ENCODE measurements around the gene EXOSC5. TPM values are rescaled to one million over a fixed set of nuclear protein-coding genes. Genes with fewer than 3 reads are reported as not detected.

The EXOSC5 gene
- total and polyA plus RNA-seq, 2 of the 13 experiments (the other 11 are each of a cell fraction or from before 2014, with no cell fraction given): 24.1 to 26.5 TPM

DNA sequence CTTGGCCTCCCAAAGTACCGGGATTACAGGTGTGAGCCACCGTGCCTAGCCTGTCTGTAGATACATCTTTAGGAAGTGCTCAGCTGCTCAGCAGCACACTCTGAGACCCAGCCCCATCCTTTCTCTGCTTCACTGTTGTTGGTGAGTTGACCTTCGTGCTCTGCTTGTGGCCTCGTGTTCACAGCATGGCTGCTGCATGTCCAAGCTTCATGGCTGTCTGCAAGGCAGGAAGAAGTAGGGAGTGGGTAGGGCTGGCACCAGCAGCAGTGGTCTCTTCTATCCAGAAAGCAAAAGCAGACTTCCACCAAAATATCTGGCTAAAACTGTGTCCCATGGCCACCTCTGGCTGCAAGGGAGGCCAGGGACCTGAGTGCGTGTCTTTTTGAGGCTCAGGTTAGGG, 15.8 kb upstream of the EXOSC5 start:
- Histone ChIP-seq H3K4me1 (ENCODE audit: insufficient read depth, low read length) (peaks cover 30% of the 10 kb centered on the region), H3K9me3 (ENCODE audit: low read length) (no peaks in the 10 kb centered on the region), H3K9ac (ENCODE audit: insufficient read depth, low read depth, low read length) (no peak overlapping the region), H4K20me1 (ENCODE audit: insufficient read depth, low read length) (no peaks in the 10 kb centered on the region), H3K79me2 (ENCODE audit: insufficient read depth, low read length) (no peaks in the 10 kb centered on the region), H3K4me2 (ENCODE audit: low read depth, low read length) (no peak overlapping the region), H2AFZ (ENCODE audit: low read length) (no peak overlapping the region), H3K27me3 (ENCODE audit: control insufficient read depth in 1 of 2, insufficient read depth in 2 of 2, low read length in 2 of 2) (no peaks in the 10 kb centered on the region), H3K27ac (ENCODE audit: extremely low read length, insufficient read depth, low read length) (no peak overlapping the region), H3K4me3 (replicated peaks in 1 of 3; ENCODE audit: insufficient read depth in 1 of 3, low read depth in 2 of 3, low read length in 3 of 3) (no peak overlapping the region), H3K36me3 (replicated peaks in 1 of 2; ENCODE audit: control insufficient read depth in 1 of 2, insufficient read depth in 2 of 2, low read length in 2 of 2) (peaks cover 7 to 15% of the 10 kb centered on the region in 2 experiments; a peak in 4 of 5 replicates)
- DNase-seq (ENCODE audit: low spot score) (no peak), ATAC-seq (no peak), FAIRE-seq (no peak)
- BruUV-seq (replicated peaks): no TSS peak
- CTCF ChIA-PET (ENCODE audit: low intra/inter-chr PET ratio, low total read pairs): no interaction called here
- 80% methylated on average over 3 of the region's 5 CpGs for WGBS (ENCODE audit: low lambda C conversion rate)
- POLR2A ChIA-PET: interaction anchor here (0.8 kb wide), 1 partner anchor 14 kb away, joined by 5 read pairs; the partner anchor contains the start of gene B3GNT8
- in situ Hi-C loops (cut with HindIII; ENCODE audit: extremely low pct_ligation_motif_present, low pct_unique_long_range_greater_than_20kb): no loop called here
- intact Hi-C loops (cut with micrococcal nuclease; ENCODE audit: unreplicated experiment): no loop called here
- TF ChIP-seq ATF7 (IDR thresholded peaks at IDR 0.05) (no peak), ATF7 (CRISPR knock-in tag; IDR thresholded peaks at IDR 0.05) (no peak), TMF1 (CRISPR knock-in tag; IDR thresholded peaks at IDR 0.05; ENCODE audit: low read depth) (no peak), SALL1 (CRISPR knock-in tag; IDR thresholded peaks at IDR 0.05) (peak; percentile 63; the same call in 1 of the 2 replicates), HOXA3 (CRISPR knock-in tag; IDR thresholded peaks at IDR 0.05) (0 out of 2 replicates have a peak, but pooled peaks have one; percentile 30), KDM5B (CRISPR knock-in tag; IDR thresholded peaks at IDR 0.05; ENCODE audit: borderline replicate concordance) (peak; percentile 44; the same call in 1 of the 2 replicates), HOXA7 (CRISPR knock-in tag; IDR thresholded peaks at IDR 0.05) (no peak), HNF4A (CRISPR knock-in tag; IDR thresholded peaks at IDR 0.05) (peak; percentile 34; the same call in 1 of the 2 replicates), ZNF296 (CRISPR knock-in tag; conservative IDR thresholded peaks at IDR 0.05) (no peak), ZNF883 (CRISPR knock-in tag; IDR thresholded peaks at IDR 0.05; ENCODE audit: not compliant biosample characterization) (peak; percentile 43), FOXK1 (CRISPR knock-in tag; IDR thresholded peaks at IDR 0.05; ENCODE audit: borderline replicate concordance, low read depth) (no peak)
- TF ChIP-seq, protein P1, sequence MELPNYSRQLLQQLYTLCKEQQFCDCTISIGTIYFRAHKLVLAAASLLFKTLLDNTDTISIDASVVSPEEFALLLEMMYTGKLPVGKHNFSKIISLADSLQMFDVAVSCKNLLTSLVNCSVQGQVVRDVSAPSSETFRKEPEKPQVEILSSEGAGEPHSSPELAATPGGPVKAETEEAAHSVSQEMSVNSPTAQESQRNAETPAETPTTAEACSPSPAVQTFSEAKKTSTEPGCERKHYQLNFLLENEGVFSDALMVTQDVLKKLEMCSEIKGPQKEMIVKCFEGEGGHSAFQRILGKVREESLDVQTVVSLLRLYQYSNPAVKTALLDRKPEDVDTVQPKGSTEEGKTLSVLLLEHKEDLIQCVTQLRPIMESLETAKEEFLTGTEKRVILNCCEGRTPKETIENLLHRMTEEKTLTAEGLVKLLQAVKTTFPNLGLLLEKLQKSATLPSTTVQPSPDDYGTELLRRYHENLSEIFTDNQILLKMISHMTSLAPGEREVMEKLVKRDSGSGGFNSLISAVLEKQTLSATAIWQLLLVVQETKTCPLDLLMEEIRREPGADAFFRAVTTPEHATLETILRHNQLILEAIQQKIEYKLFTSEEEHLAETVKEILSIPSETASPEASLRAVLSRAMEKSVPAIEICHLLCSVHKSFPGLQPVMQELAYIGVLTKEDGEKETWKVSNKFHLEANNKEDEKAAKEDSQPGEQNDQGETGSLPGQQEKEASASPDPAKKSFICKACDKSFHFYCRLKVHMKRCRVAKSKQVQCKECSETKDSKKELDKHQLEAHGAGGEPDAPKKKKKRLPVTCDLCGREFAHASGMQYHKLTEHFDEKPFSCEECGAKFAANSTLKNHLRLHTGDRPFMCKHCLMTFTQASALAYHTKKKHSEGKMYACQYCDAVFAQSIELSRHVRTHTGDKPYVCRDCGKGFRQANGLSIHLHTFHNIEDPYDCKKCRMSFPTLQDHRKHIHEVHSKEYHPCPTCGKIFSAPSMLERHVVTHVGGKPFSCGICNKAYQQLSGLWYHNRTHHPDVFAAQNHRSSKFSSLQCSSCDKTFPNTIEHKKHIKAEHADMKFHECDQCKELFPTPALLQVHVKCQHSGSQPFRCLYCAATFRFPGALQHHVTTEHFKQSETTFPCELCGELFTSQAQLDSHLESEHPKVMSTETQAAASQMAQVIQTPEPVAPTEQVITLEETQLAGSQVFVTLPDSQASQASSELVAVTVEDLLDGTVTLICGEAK (IDR thresholded peaks at IDR 0.05): no peak
- TF ChIP-seq, protein P1 (CRISPR knock-in tag; IDR thresholded peaks at IDR 0.05): 0 out of 2 replicates have a peak, but pooled peaks have one; percentile 27
- TF ChIP-seq, protein P2, sequence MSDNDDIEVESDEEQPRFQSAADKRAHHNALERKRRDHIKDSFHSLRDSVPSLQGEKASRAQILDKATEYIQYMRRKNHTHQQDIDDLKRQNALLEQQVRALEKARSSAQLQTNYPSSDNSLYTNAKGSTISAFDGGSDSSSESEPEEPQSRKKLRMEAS (IDR thresholded peaks at IDR 0.05): peak; percentile 81
- TF ChIP-seq, protein P3, sequence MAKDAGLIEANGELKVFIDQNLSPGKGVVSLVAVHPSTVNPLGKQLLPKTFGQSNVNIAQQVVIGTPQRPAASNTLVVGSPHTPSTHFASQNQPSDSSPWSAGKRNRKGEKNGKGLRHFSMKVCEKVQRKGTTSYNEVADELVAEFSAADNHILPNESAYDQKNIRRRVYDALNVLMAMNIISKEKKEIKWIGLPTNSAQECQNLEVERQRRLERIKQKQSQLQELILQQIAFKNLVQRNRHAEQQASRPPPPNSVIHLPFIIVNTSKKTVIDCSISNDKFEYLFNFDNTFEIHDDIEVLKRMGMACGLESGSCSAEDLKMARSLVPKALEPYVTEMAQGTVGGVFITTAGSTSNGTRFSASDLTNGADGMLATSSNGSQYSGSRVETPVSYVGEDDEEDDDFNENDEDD (CRISPR knock-in tag; IDR thresholded peaks at IDR 0.05; ENCODE audit: borderline replicate concordance): 0 out of 2 replicates have a peak, but pooled peaks have one; percentile 29
